Tibial nerve (tissue), 4 donors: ENCODE results near the gene C9orf78. TPM values are rescaled to one million over a fixed set of nuclear protein-coding genes. Genes with fewer than 3 reads are reported as not detected.

ENCODE experiments used
- DNase-seq, 2 donors: peaks; one replicate each; pipeline ENCODE4 v3.0.0-alpha.2; 2019; ENCODE audit warnings: low spot score in 2 of 2
- H3K27ac ChIP-seq, 4 donors: fragments of 200-600 bp; sonication (generic) in 3 of 4; one replicate each; pipeline ENCODE4 v1.5.1; 2017 to 2019; ENCODE audit warnings: mild to moderate bottlenecking in 1 of 4
- H3K27me3 ChIP-seq, 2 donors: fragments of 200-600 bp; sonication (generic) in 1 of 2; one replicate each; pipeline versions ENCODE4 v1.5.1 to v1.6.0; 2017 to 2019
- H3K36me3 ChIP-seq, 3 donors: fragments of 200-600 bp; sonication (generic); one replicate each; pipeline ENCODE4 v1.5.1; 2018 to 2019
- H3K4me1 ChIP-seq, 4 donors: fragments of 200-600 bp; sonication (generic) in 3 of 4; one replicate each; pipeline ENCODE4 v1.5.1; 2017 to 2019
- H3K4me3 ChIP-seq, 4 donors: fragments of 200-600 bp; sonication (generic) in 3 of 4; one replicate each; pipeline ENCODE4 v1.5.1; 2017 to 2019; ENCODE audit warnings: mild to moderate bottlenecking in 1 of 4, moderate library complexity in 1 of 4
- H3K9me3 ChIP-seq, 4 donors: fragments of 200-600 bp; sonication (generic) in 3 of 4; one replicate each; pipeline ENCODE4 v1.5.1; 2017 to 2019
- EP300 ChIP-seq, 2 donors: sonication (generic); formaldehyde crosslinking; IDR thresholded peaks; one replicate each; pipeline ENCODE4 v1.6.1; 2017; ENCODE audit warnings: antibody characterized with exemption in 2 of 2, mild to moderate bottlenecking in 1 of 2
- POLR2A ChIP-seq, 2 donors: fragments of 450-650 bp; IDR thresholded peaks; one replicate each; pipeline ENCODE4 v1.6.1; 2017; ENCODE audit warnings: antibody characterized with exemption in 2 of 2, mild to moderate bottlenecking in 2 of 2, moderate library complexity in 2 of 2
- WGBS, 2 donors: methylation state at CpG; one replicate each; pipeline ENCODE4 v1.1.5; 2018; 5-methylcytosine and 5-hydroxymethylcytosine counted together
- total RNA-seq, 4 donors: library from RNA; depleted of rRNA; stranded (reverse); fragments of >200 nt; gene quantifications; one replicate each; pipeline ENCODE4 v1.1.0, GENCODE V29; 2016
- TF ChIP-seq, protein P1 (sequence below), 5 experiments: fragments of 200-600 bp in 3 of 5; fragments of 450-650 bp in 2 of 5; sonication (generic) in 3 of 5; IDR thresholded peaks; one replicate each; pipeline ENCODE4 v1.5.1; 2016 to 2019; ENCODE audit warnings: antibody characterized with exemption in 5 of 5, mild to moderate bottlenecking in 3 of 5, moderate library complexity in 2 of 5

The C9orf78 gene
- total RNA-seq, 4 donors from 2014 or later, result 44.4 to 61.2 (median 52.7) TPM

DNA sequence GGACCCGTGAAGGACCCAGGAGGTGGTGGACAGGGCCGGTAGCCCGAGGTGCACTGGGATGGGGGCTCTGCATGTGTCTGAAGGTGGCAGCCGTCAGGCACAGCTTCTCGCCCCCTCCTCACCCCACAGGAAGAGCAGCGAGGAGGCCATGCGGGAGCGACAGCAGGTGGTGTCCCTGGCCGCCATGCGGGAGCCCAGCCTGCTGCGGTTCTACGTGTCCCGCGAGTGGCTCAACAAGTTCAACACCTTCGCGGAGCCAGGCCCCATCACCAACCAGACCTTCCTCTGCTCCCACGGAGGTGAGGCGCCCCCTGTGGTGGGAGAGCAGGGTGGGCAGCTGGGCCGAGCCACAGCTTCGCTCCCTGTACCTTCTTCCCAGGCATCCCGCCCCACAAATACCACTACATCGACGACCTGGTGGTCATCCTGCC lies 40.1 kb upstream of the C9orf78 start:
- H3K36me3 ChIP-seq, result peaks cover 0 to 25% (median 11%) of the 10 kb centered on the region in 3 donors
- H3K9me3 ChIP-seq, result no peaks in the 10 kb centered on the region
- DNase-seq, result no peak
- no peaks in the 10 kb centered on the region for H3K27me3 ChIP-seq
- no peaks in the 10 kb centered on the region for H3K4me1 ChIP-seq
- no peak for TF ChIP-seq POLR2A (IDR thresholded peaks at IDR 0.05)
- TF ChIP-seq, protein P1, sequence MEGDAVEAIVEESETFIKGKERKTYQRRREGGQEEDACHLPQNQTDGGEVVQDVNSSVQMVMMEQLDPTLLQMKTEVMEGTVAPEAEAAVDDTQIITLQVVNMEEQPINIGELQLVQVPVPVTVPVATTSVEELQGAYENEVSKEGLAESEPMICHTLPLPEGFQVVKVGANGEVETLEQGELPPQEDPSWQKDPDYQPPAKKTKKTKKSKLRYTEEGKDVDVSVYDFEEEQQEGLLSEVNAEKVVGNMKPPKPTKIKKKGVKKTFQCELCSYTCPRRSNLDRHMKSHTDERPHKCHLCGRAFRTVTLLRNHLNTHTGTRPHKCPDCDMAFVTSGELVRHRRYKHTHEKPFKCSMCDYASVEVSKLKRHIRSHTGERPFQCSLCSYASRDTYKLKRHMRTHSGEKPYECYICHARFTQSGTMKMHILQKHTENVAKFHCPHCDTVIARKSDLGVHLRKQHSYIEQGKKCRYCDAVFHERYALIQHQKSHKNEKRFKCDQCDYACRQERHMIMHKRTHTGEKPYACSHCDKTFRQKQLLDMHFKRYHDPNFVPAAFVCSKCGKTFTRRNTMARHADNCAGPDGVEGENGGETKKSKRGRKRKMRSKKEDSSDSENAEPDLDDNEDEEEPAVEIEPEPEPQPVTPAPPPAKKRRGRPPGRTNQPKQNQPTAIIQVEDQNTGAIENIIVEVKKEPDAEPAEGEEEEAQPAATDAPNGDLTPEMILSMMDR (IDR thresholded peaks at IDR 0.05), result no peak
- TF ChIP-seq EP300 (IDR thresholded peaks at IDR 0.05), result no peak
- H3K4me3 ChIP-seq, result no peak overlapping the region
- H3K27ac ChIP-seq, result no peak overlapping the region
- WGBS, 2 donors, result 86 to 88% methylated on average over 19 to 23 of the region's 23 CpGs

DNA sequence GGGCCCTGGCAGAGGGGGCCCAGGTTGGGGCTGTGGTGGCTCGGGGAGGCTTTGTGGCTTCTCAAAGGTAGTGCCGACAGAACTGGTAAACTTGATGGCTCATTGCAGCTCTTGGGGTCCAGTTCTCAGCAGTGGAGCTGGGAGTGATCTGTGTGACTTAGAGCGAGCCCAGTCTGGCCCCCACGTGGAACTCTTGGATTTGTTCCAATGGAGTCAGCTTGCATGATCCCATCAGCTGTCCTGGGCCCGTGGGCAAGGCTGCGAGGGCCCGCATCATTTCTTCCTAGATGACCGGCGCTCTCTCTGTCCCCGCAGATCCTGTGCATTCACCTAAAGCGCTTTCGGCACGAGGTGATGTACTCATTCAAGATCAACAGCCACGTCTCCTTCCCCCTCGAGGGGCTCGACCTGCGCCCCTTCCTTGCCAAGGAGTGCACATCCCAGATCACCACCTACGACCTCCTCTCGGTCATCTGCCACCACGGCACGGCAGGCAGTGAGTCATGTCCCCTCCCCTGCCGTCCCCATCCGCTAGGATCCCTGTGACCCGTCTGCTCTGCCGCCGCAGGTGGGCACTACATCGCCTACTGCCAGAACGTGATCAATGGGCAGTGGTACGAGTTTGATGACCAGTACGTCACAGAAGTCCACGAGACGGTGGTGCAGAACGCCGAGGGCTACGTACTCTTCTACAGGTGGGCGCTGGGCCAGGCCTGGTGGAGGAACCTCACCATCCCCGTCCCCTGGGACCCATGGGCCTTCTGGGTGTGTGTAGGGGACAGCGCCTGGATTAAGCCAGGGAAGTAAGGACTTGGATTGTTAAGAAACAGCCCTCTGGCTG lies 39.4 kb upstream of the C9orf78 start:
- Histone ChIP-seq H3K4me1 (no peaks in the 10 kb centered on the region), H3K27me3 (no peaks in the 10 kb centered on the region), H3K9me3 (no peaks in the 10 kb centered on the region), H3K4me3 (no peak overlapping the region), H3K27ac (no peak overlapping the region), H3K36me3 (peaks cover 0 to 22% (median 19%) of the 10 kb centered on the region in 3 donors)
- TF ChIP-seq EP300 (IDR thresholded peaks at IDR 0.05) (no peak), POLR2A (IDR thresholded peaks at IDR 0.05) (no peak)
- TF ChIP-seq, protein P1 (IDR thresholded peaks at IDR 0.05), result no peak
- WGBS, 2 donors, result 88 to 89% methylated on average over 34 to 38 of the region's 38 CpGs
- no peak for DNase-seq

DNA sequence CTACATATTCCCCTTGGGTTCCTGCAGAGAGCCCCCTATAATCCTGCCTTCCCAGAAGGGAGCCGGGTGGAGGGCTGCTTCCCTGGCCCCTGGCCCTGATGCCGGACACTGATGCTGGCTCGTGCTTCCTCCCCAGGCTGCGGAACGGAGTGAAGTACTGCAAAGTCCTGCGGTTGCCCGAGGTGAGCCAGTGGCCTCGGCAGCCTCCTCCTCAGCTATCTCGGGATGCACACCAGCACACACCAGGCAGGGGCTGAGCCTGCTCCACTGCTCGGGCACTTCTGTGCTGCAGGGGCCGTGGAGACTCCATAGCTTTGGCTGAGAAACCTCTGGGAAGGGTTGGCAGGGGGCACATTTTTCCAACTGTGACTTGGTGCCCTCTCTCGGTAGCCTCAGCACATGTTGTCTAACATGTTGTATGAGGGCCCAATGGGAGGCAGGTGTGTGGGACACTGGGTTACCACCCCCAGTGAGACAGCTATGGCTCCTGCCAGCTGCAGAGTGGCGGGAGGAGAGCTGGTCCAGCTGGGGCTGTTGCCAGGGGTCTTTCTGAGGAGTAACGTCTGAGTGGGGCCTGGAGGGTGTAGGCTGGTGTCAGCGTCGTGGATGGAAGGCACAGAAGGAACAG lies 38.6 kb upstream of the C9orf78 start:
- no peaks in the 10 kb centered on the region for H3K27me3 ChIP-seq
- no peak for TF ChIP-seq POLR2A (IDR thresholded peaks at IDR 0.05)
- no peak for TF ChIP-seq EP300 (IDR thresholded peaks at IDR 0.05)
- TF ChIP-seq, protein P1 (IDR thresholded peaks at IDR 0.05), result no peak
- H3K9me3 ChIP-seq, result no peaks in the 10 kb centered on the region
- H3K36me3 ChIP-seq, result peaks cover 0 to 27% (median 22%) of the 10 kb centered on the region in 3 donors
- no peak overlapping the region for H3K27ac ChIP-seq
- no peak for DNase-seq
- H3K4me3 ChIP-seq, result no peak overlapping the region
- H3K4me1 ChIP-seq, result no peaks in the 10 kb centered on the region
- WGBS, 2 donors, result 75 to 82% methylated on average over 15 of the region's 16 CpGs

DNA sequence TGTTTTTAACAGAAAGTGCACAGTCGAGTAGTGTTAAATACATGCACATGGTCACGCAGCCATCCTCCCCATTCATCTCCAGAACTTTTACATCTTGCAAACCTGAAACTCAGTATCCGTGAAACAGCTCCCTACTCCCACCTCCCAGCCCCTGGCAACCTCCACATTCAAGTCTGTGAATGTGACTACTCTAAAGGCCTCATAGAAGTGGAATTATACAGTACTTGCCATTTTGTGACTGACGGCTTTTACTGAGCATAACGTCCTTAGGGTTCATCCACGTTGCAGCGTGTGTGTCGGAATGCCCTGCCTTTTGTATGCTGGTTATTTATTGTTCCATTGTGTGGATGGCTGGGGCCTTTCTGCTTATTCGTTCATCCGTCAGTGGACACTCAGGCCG lies 36.0 kb upstream of the C9orf78 start:
- Histone ChIP-seq H3K27ac (no peak overlapping the region), H3K9me3 (no peaks in the 10 kb centered on the region), H3K36me3 (peaks cover 0 to 53% (median 8%) of the 10 kb centered on the region in 3 donors), H3K4me1 (no peaks in the 10 kb centered on the region), H3K27me3 (no peaks in the 10 kb centered on the region), H3K4me3 (no peak overlapping the region)
- WGBS, 2 donors, result 87% methylated on average over 10 to 11 of the region's 11 CpGs
- no peak for TF ChIP-seq POLR2A (IDR thresholded peaks at IDR 0.05)
- TF ChIP-seq EP300 (IDR thresholded peaks at IDR 0.05), result no peak
- TF ChIP-seq, protein P1 (IDR thresholded peaks at IDR 0.05), result no peak
- DNase-seq, result no peak
